Stimulated activated CD4-positive, alpha-beta T cell treated with anti-CD3 and anti-CD28 coated beads, Interleukin-1b, Interleukin-23, amount 100 ng/mL, for 48 hours (primary cell): Measurements from ENCODE around the gene HSDL1.

ENCODE experiments used
- DNase-seq: peaks from one replicate; pipeline ENCODE4 v3.0.0-alpha.2; 2020

Gene HSDL1

DNA sequence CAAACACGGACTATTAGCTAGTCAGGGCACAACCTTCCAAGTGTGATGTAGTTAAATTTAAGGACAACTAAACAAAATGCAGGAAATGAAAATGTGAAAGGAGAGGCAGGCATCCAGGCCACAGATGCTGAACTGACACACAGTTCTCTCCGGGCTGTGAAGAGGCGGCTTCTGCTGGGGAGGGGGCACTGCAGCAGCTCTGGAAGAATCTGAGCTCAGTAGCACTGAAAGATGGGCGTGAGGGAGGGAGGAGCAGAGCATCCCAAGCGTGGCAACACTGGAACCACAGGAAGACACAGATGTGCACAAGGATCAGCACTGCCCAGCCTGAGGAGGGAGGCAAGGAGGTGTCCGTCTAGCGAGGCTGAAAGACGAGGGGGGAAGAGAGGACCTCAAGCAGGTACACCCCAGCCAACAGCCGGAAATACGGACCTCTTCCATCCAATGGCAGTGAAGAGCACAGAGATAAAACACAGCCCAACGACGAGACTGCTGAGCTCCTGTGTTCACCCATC lies 39.6 kb downstream of the HSDL1 start:
- DNase-seq: no peak

DNA sequence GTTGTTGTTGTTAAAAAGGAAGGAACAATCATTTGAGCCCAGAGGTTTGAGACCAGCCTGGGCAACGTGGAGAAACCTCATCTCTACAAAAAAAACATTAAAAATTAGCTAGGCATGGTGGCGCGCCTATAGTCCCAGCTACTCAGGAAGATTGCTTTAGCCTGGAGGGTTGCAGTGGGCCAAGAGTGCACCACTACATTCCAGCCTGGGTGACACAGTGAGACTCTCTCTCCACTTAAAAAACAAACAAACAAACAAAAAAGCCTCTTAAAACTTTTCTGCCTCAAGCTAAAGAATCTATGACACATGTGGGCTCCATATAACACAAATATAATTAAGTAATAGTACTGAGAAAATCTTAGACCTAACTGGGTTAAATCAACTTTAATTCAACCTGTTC lies 40.7 kb downstream of the HSDL1 start:
- no peak for DNase-seq

DNA sequence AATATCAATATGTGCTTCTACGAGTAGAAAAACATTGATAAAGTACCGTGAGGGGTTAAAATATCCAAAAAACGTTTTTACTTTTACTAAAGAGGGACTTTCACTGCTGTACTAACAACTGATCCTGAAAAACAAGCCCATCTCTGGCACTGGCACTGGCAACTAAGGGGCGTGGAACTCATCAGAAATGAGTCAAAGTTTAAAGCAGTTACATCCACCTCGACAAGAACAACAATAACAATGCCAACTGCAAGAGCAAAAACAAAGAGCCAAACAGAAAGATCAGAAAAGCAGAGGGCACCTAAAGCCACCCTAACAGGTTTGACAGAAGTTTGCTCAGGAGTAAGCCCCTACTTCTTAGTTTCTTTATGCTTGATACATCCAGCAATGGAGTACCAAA lies 41.3 kb downstream of the HSDL1 start:
- no peak for DNase-seq

- DNase-seq: no peak
These were observed 46.0 kb downstream of the HSDL1 start for GRCh38 chr16:84098939-84099338.

GRCh38 chr16:84096447-84097005 lies 48.5 kb downstream of the HSDL1 start:
- no peak for DNase-seq

- no peak for DNase-seq
These were observed 49.5 kb downstream of the HSDL1 start for GRCh38 chr16:84095466-84095865.

DNA sequence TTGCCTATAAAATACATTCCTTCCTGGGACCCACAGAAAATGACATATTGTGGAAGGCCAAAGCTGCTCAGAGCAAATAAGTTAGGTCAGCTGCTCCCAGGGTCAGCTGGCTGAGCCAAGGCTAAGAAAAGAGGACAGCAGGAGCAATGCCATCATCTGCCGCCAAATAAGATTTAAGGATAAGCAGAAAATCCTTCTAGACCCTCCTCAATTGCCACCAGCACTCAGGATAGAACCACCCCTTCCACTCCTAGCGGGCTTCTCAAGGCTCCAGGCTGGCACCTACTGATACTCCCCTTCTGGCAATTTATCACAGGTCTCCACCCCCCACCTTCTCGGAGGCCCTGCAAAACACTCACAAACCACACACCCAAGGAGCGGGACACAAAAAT lies 51.1 kb downstream of the HSDL1 start:
- no peak for DNase-seq

- no peak for DNase-seq
These were observed 51.7 kb downstream of the HSDL1 start for GRCh38 chr16:84093120-84093878.

GRCh38 chr16:84091460-84091859 lies 53.5 kb downstream of the HSDL1 start:
- DNase-seq: no peak

DNA sequence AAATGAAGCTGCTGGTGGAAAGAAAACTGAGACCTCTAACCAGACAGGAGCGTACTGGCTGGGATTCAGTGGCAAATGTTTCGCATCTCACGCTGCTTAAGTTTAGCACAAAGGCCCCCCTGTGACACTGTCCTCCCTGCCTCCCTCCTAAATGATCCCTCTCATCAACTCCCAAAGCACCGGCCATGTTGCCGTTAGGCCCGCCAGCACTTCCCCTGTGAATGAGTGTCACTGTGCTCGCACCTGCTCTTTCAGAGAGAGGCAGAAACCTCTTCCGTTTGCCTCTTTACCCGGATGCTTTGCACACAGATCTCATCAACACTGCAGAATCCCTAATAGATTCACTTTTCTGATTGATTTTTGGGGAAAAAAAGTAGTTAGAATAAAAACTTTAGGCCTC lies 54.8 kb downstream of the HSDL1 start:
- DNase-seq: no peak

GRCh38 chr16:84088695-84089395 lies 56.1 kb downstream of the HSDL1 start:
- DNase-seq: peak; percentile 71

DNA sequence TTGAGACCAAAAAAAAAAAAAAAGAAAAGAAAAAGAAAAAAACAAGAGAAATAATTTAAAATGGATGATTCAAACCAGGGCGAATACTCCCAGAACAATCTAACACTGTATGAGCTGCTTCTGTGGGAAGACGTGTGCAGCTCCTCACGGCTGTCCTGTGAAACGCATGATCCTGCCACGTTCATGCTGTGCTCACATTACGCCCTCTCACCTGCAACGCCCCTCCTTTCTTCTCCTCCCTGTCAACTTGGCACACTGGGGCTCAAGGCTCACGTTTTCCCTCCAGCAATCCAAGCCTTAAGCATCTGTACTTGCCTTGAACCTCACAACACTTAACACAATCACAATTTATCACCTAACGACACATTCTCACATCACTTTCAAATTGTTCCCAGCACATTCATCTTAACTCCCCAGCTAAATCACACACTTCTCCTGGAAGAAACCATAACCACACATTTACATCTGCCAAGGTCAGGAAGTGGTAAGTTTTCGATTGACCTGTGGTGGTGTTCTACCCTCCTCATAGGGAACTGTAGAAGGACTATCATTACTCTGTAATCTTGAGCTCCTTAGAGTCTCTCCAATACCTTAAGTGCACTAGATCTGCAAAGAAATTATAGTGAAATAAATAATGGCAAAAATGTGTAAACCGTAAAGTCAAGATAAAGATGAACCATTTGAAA lies 57.4 kb downstream of the HSDL1 start:
- DNase-seq: no peak

DNA sequence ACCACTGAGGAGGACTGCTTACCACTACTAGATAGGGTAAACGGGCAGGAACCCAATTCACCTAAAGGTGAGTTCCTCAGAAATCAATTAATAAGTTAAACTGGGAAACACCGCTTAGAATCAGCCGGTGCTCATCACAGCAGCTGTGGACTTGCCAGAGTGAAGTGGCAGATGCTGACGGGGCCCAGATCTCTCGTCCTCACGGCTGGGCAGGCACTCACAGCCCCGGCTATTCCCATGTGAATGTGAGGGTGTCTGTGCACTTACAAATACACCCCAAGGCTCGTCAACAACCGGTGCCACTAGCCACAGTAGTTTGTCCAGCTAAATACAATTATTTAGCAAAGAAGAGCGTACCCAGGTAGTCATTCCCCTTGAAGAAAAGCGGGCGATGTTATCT lies 58.0 kb downstream of the HSDL1 start:
- no peak for DNase-seq

GRCh38 chr16:84086341-84086740 lies 58.6 kb downstream of the HSDL1 start:
- no peak for DNase-seq

DNA sequence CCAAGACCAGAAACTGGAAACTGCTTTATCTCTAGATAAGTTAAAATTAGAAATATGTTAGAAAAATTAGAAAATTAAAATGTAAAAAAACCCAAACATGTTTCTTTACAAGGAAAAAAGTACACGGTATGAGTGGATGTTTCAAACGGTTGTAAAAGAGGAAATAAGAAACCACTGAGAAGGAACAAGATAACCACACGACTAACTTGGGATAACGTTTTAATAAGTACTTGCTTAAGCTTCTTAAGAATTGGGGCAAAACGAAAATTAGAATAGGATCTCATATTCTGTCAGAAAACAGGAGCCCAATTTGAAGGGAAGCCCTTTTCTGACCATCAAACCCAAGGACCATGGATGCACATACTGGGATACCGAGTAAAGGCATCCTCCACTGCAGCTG lies 59.2 kb downstream of the HSDL1 start:
- no peak for DNase-seq

- DNase-seq: no peak
These were observed 59.7 kb downstream of the HSDL1 start for GRCh38 chr16:84085271-84085667.

DNA sequence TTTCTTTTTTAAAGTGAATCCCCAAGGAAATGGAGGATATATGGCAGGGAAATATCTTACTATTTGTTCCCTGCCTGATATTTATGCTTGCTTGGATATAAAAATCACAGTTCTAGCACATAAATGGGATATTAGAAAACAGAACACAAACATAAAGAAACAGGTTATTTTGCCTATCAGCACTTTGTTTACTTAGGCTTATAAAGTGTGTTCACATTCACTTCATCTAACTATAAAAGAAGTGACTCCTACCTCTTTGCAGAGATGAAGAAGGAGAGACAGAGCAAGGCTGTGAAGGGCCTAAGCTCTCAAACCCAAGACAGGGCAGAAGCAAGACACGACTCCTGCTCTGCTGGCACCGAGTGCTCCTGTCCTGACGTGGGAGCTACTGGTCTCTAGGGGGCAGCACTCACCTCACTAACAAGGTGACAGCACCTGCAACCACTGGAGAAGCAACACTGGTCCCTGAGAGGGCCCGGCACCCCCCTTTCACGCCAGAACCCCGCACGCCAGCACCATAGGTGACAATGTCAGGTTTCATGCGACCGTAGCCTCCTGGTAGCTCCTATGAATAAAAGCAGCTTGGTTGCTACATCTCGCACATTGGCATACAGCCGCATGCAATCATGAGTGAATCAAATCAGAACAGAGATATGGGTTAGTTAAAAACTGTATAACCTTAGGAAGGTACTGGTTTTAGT lies 60.3 kb downstream of the HSDL1 start:
- peak; percentile 73 for DNase-seq

DNA sequence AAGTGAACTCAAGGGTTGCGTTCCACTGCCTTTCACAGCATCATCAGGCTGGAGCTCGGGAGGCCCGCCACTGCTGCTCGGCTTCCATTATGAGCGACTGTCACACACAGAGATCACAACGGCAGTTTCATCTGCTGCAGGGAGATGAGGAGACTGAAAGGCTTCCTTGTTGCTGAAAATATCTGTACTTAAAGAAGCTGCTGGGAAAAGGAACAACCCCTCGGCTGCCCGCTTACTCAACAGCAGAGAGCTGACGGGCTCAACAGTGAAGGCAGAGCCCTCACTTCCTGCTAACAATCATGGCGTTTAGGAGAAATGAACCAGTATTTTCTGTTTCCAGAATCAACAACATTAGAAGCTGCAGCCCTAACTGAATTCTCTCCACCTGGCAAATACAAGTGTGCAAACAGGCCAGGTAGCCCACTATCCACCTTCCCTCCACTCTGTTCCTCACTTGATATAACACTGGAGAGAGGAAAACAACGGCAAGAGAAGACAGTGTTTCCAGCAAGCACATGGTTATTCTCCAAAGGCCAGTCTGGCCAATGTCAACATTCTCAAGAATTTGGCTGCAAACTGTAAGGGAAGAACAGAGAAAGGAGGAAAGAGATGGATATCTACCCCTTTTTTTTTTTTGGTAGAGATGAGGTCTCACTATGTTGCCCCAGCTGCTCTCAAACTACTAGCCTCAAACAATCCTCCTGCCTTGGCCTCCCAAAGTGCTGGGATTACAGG lies 62.0 kb downstream of the HSDL1 start:
- no peak for DNase-seq

- no peak for DNase-seq
These were observed 62.9 kb downstream of the HSDL1 start for GRCh38 chr16:84082110-84082509.

- no peak for DNase-seq
These were observed 63.5 kb downstream of the HSDL1 start for GRCh38 chr16:84081446-84081989.

DNA sequence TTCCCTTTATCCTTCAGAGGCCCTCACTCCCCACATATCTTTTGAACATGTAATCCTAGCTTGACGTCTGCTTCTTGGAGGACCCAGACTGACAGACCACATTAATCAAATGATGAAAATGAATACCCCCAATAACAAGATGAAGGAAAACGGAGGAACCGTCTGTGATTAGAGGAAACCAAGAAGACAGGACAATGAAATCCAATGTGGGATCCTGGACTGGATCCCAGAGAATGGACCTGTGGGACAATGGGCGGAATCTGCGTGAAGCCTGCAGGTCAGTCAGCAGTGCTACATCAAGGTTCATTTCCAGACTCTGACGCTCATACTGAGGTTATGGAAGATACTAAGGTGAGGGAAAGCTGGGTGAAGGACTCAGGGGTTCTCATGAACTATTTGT lies 64.2 kb downstream of the HSDL1 start:
- DNase-seq: no peak

- DNase-seq: no peak
These were observed 64.6 kb downstream of the HSDL1 start for GRCh38 chr16:84080378-84080777.
